GM12878 (cell line): Measurements from ENCODE around the gene SLAMF1. TPM values are rescaled to one million over a fixed set of nuclear protein-coding genes. Genes with fewer than 3 reads are reported as not detected.

Experiments used
- ATAC-seq: fragments of 200-7000 bp; cut with Tn5 transposase; 3 replicates; pipeline ENCODE4 v1.9.1; 2020; ENCODE audit warnings: mild to moderate bottlenecking, moderate library complexity
- BruUV-seq: library from RNA; stranded (reverse); fragments of 400-500 nt; replicated peaks from 2 replicates; lab custom pipeline; 2021; lab: Mats Ljungman, UMichigan
- CTCF ChIA-PET: fragments of 300-600 bp; sonication (Branson Sonifier 250); formaldehyde crosslinking; extraction: SDS; loops from one replicate; lab custom pipeline; 2021; ENCODE audit warnings: inconsistent platforms; lab: Yijun Ruan, JAX
- POLR2A ChIA-PET: fragments of 350-600 bp; formaldehyde crosslinking; extraction: SDS; loops from one replicate; lab custom pipeline; 2021; ENCODE audit warnings: inconsistent platforms; lab: Charles Lee
- RAD21 ChIA-PET: fragments of 300-600 bp; sonication (Branson Sonifier 250); formaldehyde crosslinking; loops from one replicate; lab custom pipeline; 2023; ENCODE audit warnings: antibody characterized with exemption; ENCODE audit not compliant: unreplicated experiment; lab: Charles Lee
- SMC1A ChIA-PET: fragments of 300-600 bp; sonication (Branson Sonifier 250); formaldehyde crosslinking; loops from one replicate; lab custom pipeline; 2023; ENCODE audit not compliant: unreplicated experiment, uncharacterized antibody; lab: Charles Lee
- DNase-seq: peaks from one replicate; pipeline ENCODE4 v3.0.0-alpha.2; 2011; ENCODE audit warnings: low read depth, low spot score
- FAIRE-seq: peaks from 3 replicates; lab custom pipeline; 2011; peaks lifted over from hg19 to GRCh38; lab: Jason Lieb, UNC
- H2AFZ ChIP-seq: 2 replicates; pipeline ENCODE4 v1.6.0; 2011; ENCODE audit warnings: low read depth, low read length, control low read depth; ENCODE audit not compliant: control insufficient read depth
- H3K27ac ChIP-seq: 2 replicates; pipeline ENCODE4 v1.5.1; 2011; ENCODE audit warnings: control low read depth; ENCODE audit not compliant: control insufficient read depth, insufficient read depth
- H3K27me3 ChIP-seq, 2 experiments: replicated peaks in 1 of 2; 2 replicates each; pipeline versions ENCODE4 v1.6.0 to v1.6.1; 2011; ENCODE audit warnings: low read length in 1 of 2; ENCODE audit not compliant: control insufficient read depth in 2 of 2, insufficient read depth in 2 of 2
- H3K36me3 ChIP-seq, 2 experiments: 2 replicates each; pipeline ENCODE4 v1.5.1; 2011; ENCODE audit warnings: low read length in 1 of 2; ENCODE audit not compliant: control insufficient read depth in 2 of 2, insufficient read depth in 2 of 2
- H3K4me1 ChIP-seq: 2 replicates; pipeline ENCODE4 v1.6.1; 2011; ENCODE audit warnings: mild to moderate bottlenecking, low read length, moderate library complexity, mixed read lengths; ENCODE audit not compliant: control insufficient read depth, insufficient read depth
- H3K4me2 ChIP-seq: 2 replicates; pipeline ENCODE4 v1.6.0; 2011; ENCODE audit warnings: control low read depth; ENCODE audit not compliant: control insufficient read depth, insufficient read depth
- H3K4me3 ChIP-seq: fragments of 200-600 bp; sonication (generic); 2 replicates; pipeline ENCODE4 v1.5.1; 2016
- H3K79me2 ChIP-seq: 2 replicates; pipeline ENCODE4 v1.6.0; 2011; ENCODE audit warnings: low read length; ENCODE audit not compliant: control insufficient read depth, insufficient read depth
- H3K9ac ChIP-seq: 2 replicates; pipeline ENCODE4 v1.8.0; 2011; ENCODE audit warnings: low read length, control low read depth, mixed read lengths; ENCODE audit not compliant: control insufficient read depth, insufficient read depth
- H3K9me3 ChIP-seq: replicated peaks from 3 replicates; pipeline ENCODE4 v1.5.1; 2011; ENCODE audit warnings: mild to moderate bottlenecking, low read length; ENCODE audit not compliant: control insufficient read depth, insufficient read depth
- H4K20me1 ChIP-seq: 2 replicates; pipeline ENCODE4 v1.6.0; 2011; ENCODE audit not compliant: control insufficient read depth, insufficient read depth
- BCL11A ChIP-seq: IDR thresholded peaks from 2 replicates; pipeline ENCODE4 v1.6.1; 2011; ENCODE audit warnings: low read depth, low read length
- BMI1 ChIP-seq: fragments of 450-650 bp; IDR thresholded peaks from 2 replicates; pipeline ENCODE4 v1.6.1; 2016; ENCODE audit warnings: mild to moderate bottlenecking, moderate library complexity, borderline replicate concordance
- POLR2AphosphoS5 ChIP-seq: IDR thresholded peaks from 2 replicates; pipeline ENCODE4 v1.6.1; 2011; ENCODE audit warnings: mild to moderate bottlenecking, low read length, inconsistent platforms
- SUPT20H ChIP-seq: IDR thresholded peaks from 2 replicates; pipeline ENCODE4 v1.6.1; 2011; ENCODE audit warnings: low read depth, mild to moderate bottlenecking, low read length, moderate library complexity, borderline replicate concordance; ENCODE audit not compliant: control insufficient read depth
- WGBS: methylation state at CpG from one replicate; pipeline ENCODE4 v1.1.6; 2016; ENCODE audit warnings: low lambda C conversion rate; ENCODE audit not compliant: insufficient replicate concordance, insufficient coverage; ENCODE audit errors: missing lambda C conversion rate; 5-methylcytosine and 5-hydroxymethylcytosine counted together
- in situ Hi-C: fragments of 300-500 bp; cut with MboI; formaldehyde crosslinking; loops from 9 replicates; pipeline ENCODE4 v1.14.3; 2018; ENCODE audit warnings: mixed read lengths
- intact Hi-C: fragments of 100-400 bp; cut with micrococcal nuclease; formaldehyde crosslinking; loops from one replicate; pipeline ENCODE4 v1.14.2; 2022; ENCODE audit not compliant: unreplicated experiment
- polyA plus RNA-seq, 11 experiments: library from polyadenylated mRNA; depleted of rRNA in 4 of 11; unstranded in 6 of 11; stranded (reverse) in 5 of 11; fragments of >200 nt; fragmentation: Nextera tagmentation in 4 of 11; fragmentation: Illumina TruSeq in 1 of 11; extraction: Ambion mirVana in 4 of 11; extraction: Trizol in 1 of 11; gene quantifications; 1 replicate in 1 of 11; 2 replicates in 10 of 11; pipeline versions ENCODE4 v1.2.1 to v1.2.3, GENCODE V29; 2011 to 2016; ENCODE audit warnings: inconsistent platforms in 2 of 11, missing spikeins in 2 of 11, low read depth in 1 of 11
- total RNA-seq, 4 experiments: library from RNA; depleted of rRNA in 3 of 4; stranded (reverse); fragments of >200 nt in 3 of 4; fragmentation: Illumina TruSeq in 1 of 4; extraction: Trizol in 1 of 4; gene quantifications; 2 replicates each; pipeline versions ENCODE4 v1.2.1 to v1.2.3, GENCODE V29; 2013 to 2021

The SLAMF1 gene
- total and polyA plus RNA-seq, 10 of the 15 experiments (the other 5 are each of a cell fraction or from before 2014, with no cell fraction given) = 87.3 to 260 (median 131) TPM

- intact Hi-C loops = loop anchor here (2.0 kb wide), 1 partner anchor 56 kb away; no protein-coding TSS in a partner anchor
- TF ChIP-seq POLR2AphosphoS5 (peak; percentile 10; the same call in 1 of the 2 replicates), SUPT20H (no peak), BMI1 (0 out of 2 replicates have a peak, but pooled peaks have one; percentile 47)
- H3K79me2 ChIP-seq = peaks cover 23% of the 10 kb centered on the region
- H3K36me3 ChIP-seq = peaks cover 12 to 40% of the 10 kb centered on the region in 2 experiments
- ATAC-seq (no peak), FAIRE-seq (no peak), DNase-seq (no peak)
- H3K9ac ChIP-seq = no peak overlapping the region
- H3K4me3 ChIP-seq = no peak overlapping the region
- no peak overlapping the region for H3K4me2 ChIP-seq
- ChIA-PET RAD21 (interaction anchor here (0.8 to 15.7 kb wide), 13 partner anchors 9 to 334 kb away, joined by 3 to 194 read pairs (median 4); partner anchors contain the start of gene SLAMF1), CTCF (interaction anchor here (0.7 to 7.0 kb wide), 23 partner anchors 10 to 335 kb away, joined by 3 to 92 read pairs (median 6); partner anchors contain the start of gene SLAMF1), SMC1A (interaction anchor here (0.9 to 17.6 kb wide), 19 partner anchors 9 to 190 kb away, joined by 3 to 259 read pairs (median 7); partner anchors contain the start of genes CD48 and SLAMF1), POLR2A (interaction anchor here (0.6 to 3.8 kb wide), 7 partner anchors 9 to 134 kb away, joined by 3 to 15 read pairs (median 3); no protein-coding TSS in a partner anchor)
- no peaks in the 10 kb centered on the region for H3K27me3 ChIP-seq
- H3K27ac ChIP-seq = no peak overlapping the region
- 13% methylated on average over 1 of the region's 1 CpG for WGBS
- no TSS peak for BruUV-seq
- no peaks in the 10 kb centered on the region for H4K20me1 ChIP-seq
- in situ Hi-C loops = no loop called here
- H3K9me3 ChIP-seq = no peaks in the 10 kb centered on the region
- no peak overlapping the region for H2AFZ ChIP-seq
- peaks cover 23% of the 10 kb centered on the region for H3K4me1 ChIP-seq
Observed at GRCh38 chr1:160618327-160618726, 28.5 kb downstream of the SLAMF1 start.

GRCh38 chr1:160615660-160616059, 31.2 kb downstream of the SLAMF1 start:
- POLR2A ChIA-PET = no interaction called here
- DNase-seq (no peak), FAIRE-seq (no peak), ATAC-seq (no peak)
- CTCF ChIA-PET = no interaction called here
- no peak overlapping the region for H2AFZ ChIP-seq
- RAD21 ChIA-PET = no interaction called here
- no peak overlapping the region for H3K27ac ChIP-seq
- SMC1A ChIA-PET = interaction anchor here (0.7 kb wide), 1 partner anchor 17 kb away, joined by 3 read pairs; no protein-coding TSS in a partner anchor
- no peak overlapping the region for H3K4me2 ChIP-seq
- TSS peak; percentile 6 for BruUV-seq
- no peak overlapping the region for H3K9ac ChIP-seq
- H3K4me1 ChIP-seq = no peaks in the 10 kb centered on the region
- TF ChIP-seq POLR2AphosphoS5 (peak; percentile 70), BCL11A (no peak)
- peaks cover 16 to 42% of the 10 kb centered on the region in 2 experiments for H3K36me3 ChIP-seq
- no peaks in the 10 kb centered on the region for H3K27me3 ChIP-seq
- H4K20me1 ChIP-seq = no peaks in the 10 kb centered on the region
- no peak overlapping the region for H3K4me3 ChIP-seq
- no peaks in the 10 kb centered on the region for H3K9me3 ChIP-seq
- H3K79me2 ChIP-seq = peaks cover 5% of the 10 kb centered on the region; the same call in 1 of the 2 replicates
- 97% methylated on average over 2 of the region's 2 CpGs for WGBS
- intact Hi-C loops (no loop called here), in situ Hi-C loops (no loop called here)
